GM23338 (cell line): ENCODE measurements around the gene LRRC42. TPM values are rescaled to one million over a fixed set of nuclear protein-coding genes. Genes with fewer than 3 reads are reported as not detected.

Experiments used
- ATAC-seq: fragments of 200-7000 bp; cut with Tn5 transposase; 3 replicates; pipeline ENCODE4 v1.9.1; 2020
- DNase-seq: peaks from one replicate; pipeline ENCODE4 v3.0.0-alpha.2; 2015; ENCODE audit warnings: low spot score
- H2AFZ ChIP-seq: fragments of 200-600 bp; sonication (generic); 2 replicates; pipeline ENCODE4 v1.8.0; 2016; ENCODE audit warnings: antibody characterized with exemption, mild to moderate bottlenecking, moderate library complexity
- H3F3A ChIP-seq: fragments of 200-600 bp; sonication (generic); replicated peaks from 2 replicates; pipeline ENCODE4 v1.8.0; 2017; ENCODE audit warnings: antibody characterized with exemption, mixed run types, low read depth
- H3K27ac ChIP-seq: fragments of 200-600 bp; sonication (generic); 2 replicates; pipeline ENCODE4 v1.6.1; 2016; ENCODE audit warnings: low read depth
- H3K27me3 ChIP-seq: fragments of 200-600 bp; sonication (generic); 2 replicates; pipeline ENCODE4 v1.8.0; 2016; ENCODE audit warnings: mild to moderate bottlenecking, mixed run types, moderate library complexity; ENCODE audit not compliant: insufficient read depth
- H3K36me3 ChIP-seq: fragments of 200-600 bp; sonication (generic); 2 replicates; pipeline ENCODE4 v1.8.0; 2016; ENCODE audit warnings: mild to moderate bottlenecking; ENCODE audit not compliant: insufficient read depth
- H3K4me1 ChIP-seq: fragments of 200-600 bp; sonication (generic); 2 replicates; pipeline ENCODE4 v1.8.0; 2016; ENCODE audit warnings: mild to moderate bottlenecking, moderate library complexity; ENCODE audit not compliant: insufficient read depth
- H3K4me2 ChIP-seq: fragments of 200-600 bp; sonication (generic); 2 replicates; pipeline ENCODE4 v1.7.1; 2017; ENCODE audit warnings: mixed run types
- H3K4me3 ChIP-seq: fragments of 200-600 bp; sonication (generic); 2 replicates; pipeline ENCODE4 v1.6.1; 2016; ENCODE audit warnings: mixed run types
- H3K79me2 ChIP-seq: fragments of 200-600 bp; sonication (generic); replicated peaks from 2 replicates; pipeline ENCODE4 v1.8.0; 2017; ENCODE audit warnings: mild to moderate bottlenecking; ENCODE audit not compliant: insufficient read depth
- H3K9me2 ChIP-seq: fragments of 200-600 bp; sonication (generic); 2 replicates; pipeline ENCODE4 v1.8.0; 2017; ENCODE audit not compliant: insufficient read depth
- H4K20me1 ChIP-seq: fragments of 200-600 bp; sonication (generic); replicated peaks from 2 replicates; pipeline ENCODE4 v1.8.0; 2017; ENCODE audit warnings: mild to moderate bottlenecking; ENCODE audit not compliant: insufficient read depth
- H3K27ac Mint-ChIP-seq: 2 replicates; pipeline ENCODE4 v1.8.0; 2020; ENCODE audit warnings: inconsistent platforms, mild to moderate bottlenecking, moderate library complexity, mixed read lengths
- H3K27me3 Mint-ChIP-seq: 3 replicates; pipeline ENCODE4 v1.8.0; 2022; ENCODE audit warnings: low read depth, mild to moderate bottlenecking, moderate library complexity, mixed read lengths, inconsistent platforms; ENCODE audit not compliant: insufficient read depth, poor library complexity
- H3K36me3 Mint-ChIP-seq: 3 replicates; pipeline ENCODE4 v1.8.0; 2021; ENCODE audit warnings: low read depth, mild to moderate bottlenecking, inconsistent platforms, moderate library complexity, mixed read lengths
- H3K4me1 Mint-ChIP-seq: 3 replicates; pipeline ENCODE4 v1.8.0; 2020; ENCODE audit warnings: mild to moderate bottlenecking, inconsistent platforms, mixed read lengths
- H3K4me3 Mint-ChIP-seq: 3 replicates; pipeline ENCODE4 v1.8.0; 2021; ENCODE audit warnings: moderate library complexity, mild to moderate bottlenecking, inconsistent platforms, mixed read lengths
- H3K9me3 Mint-ChIP-seq: 3 replicates; pipeline ENCODE4 v1.8.0; 2020; ENCODE audit warnings: moderate library complexity, mild to moderate bottlenecking, inconsistent platforms, mixed read lengths
- EZH2 ChIP-seq: fragments of 200-600 bp; sonication (generic); IDR thresholded peaks from one replicate; pipeline ENCODE4 v1.8.0; 2017; ENCODE audit warnings: antibody characterized with exemption, mild to moderate bottlenecking, low read depth; ENCODE audit not compliant: unreplicated experiment
- POLR2AphosphoS5 ChIP-seq: IDR thresholded peaks from 2 replicates; pipeline ENCODE4 v1.6.1; 2016; ENCODE audit warnings: antibody characterized with exemption, low read depth
- polyA plus RNA-seq: library from polyadenylated mRNA; unstranded; fragments of >200 nt; fragmentation: Nextera tagmentation; extraction: Ambion mirVana; gene quantifications from 2 replicates; pipeline ENCODE4 v1.2.1, GENCODE V29; 2016
- total RNA-seq: library from RNA; depleted of rRNA; stranded (reverse); fragments of >200 nt; shearing (Covaris generic); gene quantifications from 2 replicates; pipeline ENCODE4 v1.2.3, GENCODE V29; 2014
- TF ChIP-seq, protein P1 (sequence below): IDR thresholded peaks from 2 replicates; pipeline ENCODE4 v1.6.1; 2016; ENCODE audit warnings: antibody characterized with exemption
- TF ChIP-seq, protein P2 (sequence below), 2 experiments: fragments of 200-600 bp in 1 of 2; sonication (generic) in 1 of 2; conservative IDR thresholded peaks; 2 replicates each; pipeline versions ENCODE4 v1.5.1 to v1.6.1; 2016 to 2017; ENCODE audit warnings: antibody characterized with exemption in 2 of 2, low read depth in 2 of 2, mild to moderate bottlenecking in 2 of 2, moderate library complexity in 1 of 2
- TF ChIP-seq, protein P3 (sequence below): IDR thresholded peaks from one replicate; pipeline ENCODE4 v1.6.1; 2018; ENCODE audit warnings: antibody characterized with exemption; ENCODE audit not compliant: unreplicated experiment

Gene LRRC42
- total and polyA plus RNA-seq, 2 experiments from 2014 or later, result 25.9 to 48.1 TPM

DNA sequence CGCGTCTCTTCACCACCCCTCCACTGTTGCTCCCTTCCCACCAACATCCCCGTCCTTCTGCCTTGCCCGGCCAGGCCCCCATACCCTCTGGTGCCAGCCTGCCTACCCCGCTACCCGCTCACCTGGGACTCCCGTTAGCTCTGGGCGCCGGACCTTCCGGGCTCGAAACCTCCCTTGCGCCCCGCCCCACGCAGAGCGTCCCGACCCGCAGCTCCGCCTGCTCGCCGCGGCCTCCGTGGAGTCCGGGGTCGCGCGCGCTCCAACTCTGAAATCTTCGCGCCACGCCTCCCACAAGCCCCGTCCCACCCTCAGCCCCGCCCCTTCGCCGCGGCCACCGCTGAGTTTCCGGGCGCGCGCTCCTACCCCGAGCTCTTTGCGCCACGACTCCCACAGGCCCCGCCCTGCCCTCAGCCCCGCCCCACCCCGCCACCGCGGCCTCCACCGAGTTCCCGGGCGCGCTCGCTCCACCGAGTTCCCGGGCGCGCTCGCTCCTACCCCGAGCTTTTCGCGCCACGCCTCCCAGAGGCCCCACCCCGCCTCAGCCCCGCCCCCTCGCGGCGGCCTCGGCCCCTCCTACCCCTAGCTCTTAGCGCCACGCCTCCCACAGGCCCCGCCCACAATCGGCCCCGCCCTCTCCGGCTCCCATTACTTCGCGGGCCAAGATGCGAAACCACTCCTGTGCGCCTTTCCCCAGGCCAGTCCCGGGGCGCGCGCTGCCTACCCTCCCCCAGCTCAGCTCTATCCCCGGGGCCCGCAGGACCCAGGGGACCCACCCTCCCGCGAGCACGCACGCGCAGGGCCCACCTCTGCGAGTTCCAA is 508 bp upstream of the LRRC42 start, which contains the start of gene IFT25:
Gene IFT25, minus strand, starts transcription at position 267 of the 819 bp plus-strand sequence. CDS start 5,617 bp downstream, outside the sequence.
- peak within 1 kb of the TSS; percentile 93 for H3K4me3 ChIP-seq
- H3K9me2 ChIP-seq, result no peaks in the 10 kb centered on the region
- no peaks in the 10 kb centered on the region for H3K9me3 Mint-ChIP-seq
- no peaks in the 10 kb centered on the region for H3K36me3 ChIP-seq
- H3K79me2 ChIP-seq, result peaks cover 55% of the 10 kb centered on the region
- TF ChIP-seq, protein P1, sequence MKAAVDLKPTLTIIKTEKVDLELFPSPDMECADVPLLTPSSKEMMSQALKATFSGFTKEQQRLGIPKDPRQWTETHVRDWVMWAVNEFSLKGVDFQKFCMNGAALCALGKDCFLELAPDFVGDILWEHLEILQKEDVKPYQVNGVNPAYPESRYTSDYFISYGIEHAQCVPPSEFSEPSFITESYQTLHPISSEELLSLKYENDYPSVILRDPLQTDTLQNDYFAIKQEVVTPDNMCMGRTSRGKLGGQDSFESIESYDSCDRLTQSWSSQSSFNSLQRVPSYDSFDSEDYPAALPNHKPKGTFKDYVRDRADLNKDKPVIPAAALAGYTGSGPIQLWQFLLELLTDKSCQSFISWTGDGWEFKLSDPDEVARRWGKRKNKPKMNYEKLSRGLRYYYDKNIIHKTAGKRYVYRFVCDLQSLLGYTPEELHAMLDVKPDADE, result no peak
- TF ChIP-seq POLR2AphosphoS5, result peak; percentile 54
- peaks cover 10% of the 10 kb centered on the region for H4K20me1 ChIP-seq
- DNase-seq, result peak; percentile 92
- peak within 1 kb of the TSS; percentile 94 for H3K4me2 ChIP-seq
- H3K4me1 ChIP-seq, result peaks cover 44% of the 10 kb centered on the region
- peak within 1 kb of the TSS; percentile 76 for H3K27ac Mint-ChIP-seq
- peak within 1 kb of the TSS; percentile 67; the same call in 1 of the 2 replicates for H3K27ac ChIP-seq
- H3K4me3 Mint-ChIP-seq, result peak within 1 kb of the TSS; percentile 89
- no peaks in the 10 kb centered on the region; the same call in 2 of the 3 replicates for H3K36me3 Mint-ChIP-seq
- peak within 1 kb of the TSS; percentile 96 for H2AFZ ChIP-seq
- no peaks in the 10 kb centered on the region for H3K27me3 ChIP-seq
- peak; percentile 84 for ATAC-seq
- H3F3A ChIP-seq, result no peaks in the 10 kb centered on the region
- peaks cover 3% of the 10 kb centered on the region for H3K27me3 Mint-ChIP-seq
- peaks cover 54% of the 10 kb centered on the region for H3K4me1 Mint-ChIP-seq

DNA sequence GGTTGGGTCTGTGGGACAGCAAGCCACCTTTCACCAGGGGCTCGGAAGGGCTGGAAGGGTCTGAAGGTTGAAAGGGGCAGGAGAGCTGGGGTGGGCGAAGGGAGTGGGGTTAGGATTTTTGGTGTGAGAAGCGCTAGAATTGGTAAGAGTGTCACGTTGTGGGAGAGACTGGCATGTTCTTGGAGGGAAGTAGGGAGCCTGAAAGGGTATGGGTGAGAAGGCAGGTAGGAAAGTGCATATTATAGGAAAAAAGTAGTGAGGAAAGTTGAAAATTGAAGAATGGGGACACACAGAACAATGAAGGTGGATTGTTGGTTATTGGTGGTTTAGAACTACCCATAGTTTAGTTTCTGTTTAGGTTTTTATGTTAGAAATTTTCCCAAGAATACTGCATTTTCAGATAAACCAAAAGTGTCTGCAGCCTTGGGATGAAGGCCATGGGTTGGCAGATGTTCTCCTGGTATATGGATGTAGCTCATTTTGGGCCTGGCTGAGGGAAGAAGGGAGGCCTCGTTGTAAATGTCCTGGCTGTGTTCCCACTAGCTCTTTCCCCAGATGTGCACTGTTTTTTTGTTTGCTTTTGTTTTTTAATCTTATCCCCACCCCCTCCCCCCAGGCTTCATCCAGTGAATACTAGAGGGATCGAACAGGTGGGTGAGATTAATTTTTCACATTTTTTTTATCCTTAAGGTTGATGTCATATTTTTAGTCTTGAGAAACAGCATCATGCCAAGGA is 1.2 kb downstream of the LRRC42 start:
- Histone ChIP-seq H3K36me3 (peaks cover 6% of the 10 kb centered on the region; the same call in 1 of the 2 replicates), H4K20me1 (peaks cover 12% of the 10 kb centered on the region), H3K27me3 (no peaks in the 10 kb centered on the region), H3K9me2 (no peaks in the 10 kb centered on the region), H3K4me1 (peaks cover 56% of the 10 kb centered on the region), H3F3A (no peaks in the 10 kb centered on the region), H3K27ac (no peak overlapping the region), H3K4me2 (peak overlapping the region; percentile 91), H2AFZ (peak overlapping the region; percentile 44; the same call in 1 of the 2 replicates), H3K79me2 (peaks cover 61% of the 10 kb centered on the region), H3K4me3 (peak overlapping the region; percentile 93)
- Mint-ChIP-seq H3K4me1 (peaks cover 65% of the 10 kb centered on the region), H3K4me3 (peak overlapping the region; percentile 89), H3K27ac (peak overlapping the region; percentile 87; the same call in 1 of the 2 replicates), H3K9me3 (no peaks in the 10 kb centered on the region), H3K36me3 (peaks cover 10% of the 10 kb centered on the region), H3K27me3 (peaks cover 3% of the 10 kb centered on the region)
- no peak for ATAC-seq
- DNase-seq, result no peak
- TF ChIP-seq, protein P2, sequence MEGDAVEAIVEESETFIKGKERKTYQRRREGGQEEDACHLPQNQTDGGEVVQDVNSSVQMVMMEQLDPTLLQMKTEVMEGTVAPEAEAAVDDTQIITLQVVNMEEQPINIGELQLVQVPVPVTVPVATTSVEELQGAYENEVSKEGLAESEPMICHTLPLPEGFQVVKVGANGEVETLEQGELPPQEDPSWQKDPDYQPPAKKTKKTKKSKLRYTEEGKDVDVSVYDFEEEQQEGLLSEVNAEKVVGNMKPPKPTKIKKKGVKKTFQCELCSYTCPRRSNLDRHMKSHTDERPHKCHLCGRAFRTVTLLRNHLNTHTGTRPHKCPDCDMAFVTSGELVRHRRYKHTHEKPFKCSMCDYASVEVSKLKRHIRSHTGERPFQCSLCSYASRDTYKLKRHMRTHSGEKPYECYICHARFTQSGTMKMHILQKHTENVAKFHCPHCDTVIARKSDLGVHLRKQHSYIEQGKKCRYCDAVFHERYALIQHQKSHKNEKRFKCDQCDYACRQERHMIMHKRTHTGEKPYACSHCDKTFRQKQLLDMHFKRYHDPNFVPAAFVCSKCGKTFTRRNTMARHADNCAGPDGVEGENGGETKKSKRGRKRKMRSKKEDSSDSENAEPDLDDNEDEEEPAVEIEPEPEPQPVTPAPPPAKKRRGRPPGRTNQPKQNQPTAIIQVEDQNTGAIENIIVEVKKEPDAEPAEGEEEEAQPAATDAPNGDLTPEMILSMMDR (conservative IDR thresholded peaks at IDR 0.05; ENCODE audit: low read depth in 2 of 2), result no peak
- TF ChIP-seq, protein P1, result no peak
- TF ChIP-seq, protein P3, sequence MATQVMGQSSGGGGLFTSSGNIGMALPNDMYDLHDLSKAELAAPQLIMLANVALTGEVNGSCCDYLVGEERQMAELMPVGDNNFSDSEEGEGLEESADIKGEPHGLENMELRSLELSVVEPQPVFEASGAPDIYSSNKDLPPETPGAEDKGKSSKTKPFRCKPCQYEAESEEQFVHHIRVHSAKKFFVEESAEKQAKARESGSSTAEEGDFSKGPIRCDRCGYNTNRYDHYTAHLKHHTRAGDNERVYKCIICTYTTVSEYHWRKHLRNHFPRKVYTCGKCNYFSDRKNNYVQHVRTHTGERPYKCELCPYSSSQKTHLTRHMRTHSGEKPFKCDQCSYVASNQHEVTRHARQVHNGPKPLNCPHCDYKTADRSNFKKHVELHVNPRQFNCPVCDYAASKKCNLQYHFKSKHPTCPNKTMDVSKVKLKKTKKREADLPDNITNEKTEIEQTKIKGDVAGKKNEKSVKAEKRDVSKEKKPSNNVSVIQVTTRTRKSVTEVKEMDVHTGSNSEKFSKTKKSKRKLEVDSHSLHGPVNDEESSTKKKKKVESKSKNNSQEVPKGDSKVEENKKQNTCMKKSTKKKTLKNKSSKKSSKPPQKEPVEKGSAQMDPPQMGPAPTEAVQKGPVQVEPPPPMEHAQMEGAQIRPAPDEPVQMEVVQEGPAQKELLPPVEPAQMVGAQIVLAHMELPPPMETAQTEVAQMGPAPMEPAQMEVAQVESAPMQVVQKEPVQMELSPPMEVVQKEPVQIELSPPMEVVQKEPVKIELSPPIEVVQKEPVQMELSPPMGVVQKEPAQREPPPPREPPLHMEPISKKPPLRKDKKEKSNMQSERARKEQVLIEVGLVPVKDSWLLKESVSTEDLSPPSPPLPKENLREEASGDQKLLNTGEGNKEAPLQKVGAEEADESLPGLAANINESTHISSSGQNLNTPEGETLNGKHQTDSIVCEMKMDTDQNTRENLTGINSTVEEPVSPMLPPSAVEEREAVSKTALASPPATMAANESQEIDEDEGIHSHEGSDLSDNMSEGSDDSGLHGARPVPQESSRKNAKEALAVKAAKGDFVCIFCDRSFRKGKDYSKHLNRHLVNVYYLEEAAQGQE, result no peak
- TF ChIP-seq EZH2, result no peak
